Measurements from ENCODE around the gene ANXA11.
"Not testable (repeated sequence)": the region's sequence is repeated elsewhere in the genome, so short reads cannot be mapped to it uniquely, and the experiment has no call there.

The ANXA11 gene

DNA sequence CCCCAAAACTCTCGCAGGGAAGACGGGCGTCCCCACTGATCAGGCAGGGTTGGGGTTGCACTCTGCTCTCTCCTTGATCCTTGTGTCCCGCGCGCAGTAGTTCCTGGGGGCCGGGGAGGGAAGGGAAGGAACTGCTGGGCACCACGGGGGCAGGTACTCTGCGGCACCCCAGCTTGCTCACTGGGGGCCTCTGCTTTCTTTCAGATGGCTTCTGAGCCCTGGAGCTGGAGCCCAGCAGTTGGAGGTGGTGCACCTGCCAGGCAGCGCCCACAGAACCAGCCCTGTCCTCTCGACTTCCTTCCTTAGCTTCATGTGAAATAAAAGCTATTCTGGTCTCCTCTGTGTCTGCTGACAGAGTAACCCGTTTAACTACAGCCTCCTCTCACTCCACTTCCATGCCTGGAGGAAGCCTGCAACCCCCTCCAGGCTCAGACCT is 60.6 kb downstream of the ANXA11 start:
- no peak for DNase-seq

DNA sequence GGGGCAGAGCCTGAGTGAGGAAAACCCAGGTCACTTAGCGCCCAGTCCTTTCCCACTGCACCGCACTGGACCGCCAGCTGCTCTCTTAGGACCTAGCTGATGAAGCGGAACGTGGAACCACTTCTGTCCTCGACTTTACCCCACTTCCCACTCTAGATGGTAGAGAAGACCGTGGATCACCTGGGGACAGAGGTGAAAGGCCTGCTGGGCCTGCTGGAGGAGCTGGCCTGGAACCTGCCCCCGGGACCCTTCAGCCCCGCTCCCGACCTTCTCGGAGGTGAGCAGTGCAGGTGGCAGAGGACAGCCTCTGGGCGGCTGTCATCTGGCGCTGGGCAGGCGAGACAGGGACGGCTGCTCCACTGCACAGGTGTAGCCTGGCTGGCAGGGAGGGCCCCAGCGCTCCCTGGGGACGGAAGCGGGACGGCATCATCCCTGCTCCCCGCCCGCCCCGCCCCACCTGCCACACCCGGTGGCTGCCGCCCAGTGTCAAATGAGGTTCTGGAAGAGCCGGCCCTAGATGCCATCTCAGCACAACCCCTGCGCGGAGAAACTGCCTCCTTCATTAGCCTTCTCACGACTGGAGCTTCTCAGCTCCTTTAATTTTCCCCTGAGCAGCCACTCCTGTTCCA is 61.2 kb downstream of the ANXA11 start:
- peak in 1 of 4 experiments; percentile 12 for DNase-seq

DNA sequence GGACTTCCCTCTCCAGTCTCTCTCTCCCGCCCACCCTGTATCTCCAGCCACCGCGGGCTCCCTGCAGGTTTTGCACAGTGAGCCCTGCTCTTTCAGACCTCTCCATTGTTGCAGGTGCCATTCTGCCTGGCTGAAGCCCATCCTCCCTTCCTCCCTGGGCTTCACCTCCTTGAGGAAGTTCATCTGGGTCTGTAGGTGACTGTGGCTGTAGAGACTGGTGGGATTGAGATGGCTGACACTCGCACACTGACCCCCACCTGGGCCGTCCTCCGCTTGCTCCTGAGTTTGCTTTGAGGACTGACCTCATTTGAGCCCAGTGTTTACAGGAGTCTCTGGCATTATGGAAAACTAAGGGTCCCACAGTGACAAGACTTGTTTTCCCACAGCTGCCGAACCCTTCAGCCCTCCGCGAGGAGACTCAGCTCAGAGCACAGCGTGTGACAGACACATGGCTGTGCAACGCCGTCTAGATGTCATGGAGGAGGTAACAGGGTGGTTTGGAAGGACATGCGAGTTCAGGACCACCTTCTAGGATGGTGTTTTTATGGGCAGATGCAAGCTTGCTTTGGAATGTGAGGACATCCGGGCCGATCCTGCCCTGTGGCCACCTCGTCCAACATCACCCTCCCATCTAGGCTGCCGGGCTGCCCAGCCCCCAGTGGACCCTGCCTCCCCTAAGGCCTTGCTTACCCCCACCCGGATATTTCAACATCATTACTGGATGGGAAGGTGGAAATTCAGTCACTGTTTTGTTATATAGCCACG is 63.5 kb downstream of the ANXA11 start:
- no peak for DNase-seq

DNA sequence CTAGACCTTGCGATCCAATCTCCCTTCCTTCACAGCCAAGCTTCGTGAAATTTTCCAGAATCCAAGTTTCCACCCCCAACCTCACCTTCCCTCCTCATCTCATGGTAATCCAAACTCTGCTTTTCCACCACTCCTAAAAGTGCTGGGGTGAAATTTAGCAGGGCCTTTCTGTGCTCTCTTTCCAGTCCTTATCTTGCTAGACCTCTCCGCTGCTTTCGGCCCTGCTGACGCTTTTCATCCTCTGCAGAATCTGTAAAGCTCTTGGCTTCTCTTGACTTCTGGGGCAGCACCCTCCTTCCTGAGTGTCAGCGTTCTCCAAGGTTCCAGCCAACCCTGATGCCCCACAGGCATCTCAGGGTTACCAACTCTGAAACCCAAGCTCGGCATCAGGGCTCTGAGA is 65.1 kb downstream of the ANXA11 start:
- no peak for DNase-seq

DNA sequence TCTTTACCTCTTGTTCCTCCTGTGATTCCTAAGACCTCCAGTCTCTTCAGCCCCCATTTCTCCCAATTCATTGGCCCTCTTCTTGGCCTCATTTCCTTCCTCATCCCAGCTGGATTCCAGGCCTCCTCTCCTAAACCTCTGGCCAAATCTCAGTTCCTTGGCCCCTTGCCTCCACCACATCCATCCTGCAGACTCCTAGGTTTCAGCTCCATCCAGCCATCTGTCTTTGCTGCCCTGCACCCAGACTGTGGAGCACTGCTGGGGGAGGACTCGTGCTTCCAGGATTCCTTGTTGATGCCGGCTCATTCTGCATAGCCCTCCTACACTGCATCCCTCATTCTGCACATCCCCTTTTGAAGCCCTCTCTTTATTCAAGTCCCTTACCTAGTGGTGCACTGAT is 66.1 kb downstream of the ANXA11 start:
- DNase-seq: no peak

DNA sequence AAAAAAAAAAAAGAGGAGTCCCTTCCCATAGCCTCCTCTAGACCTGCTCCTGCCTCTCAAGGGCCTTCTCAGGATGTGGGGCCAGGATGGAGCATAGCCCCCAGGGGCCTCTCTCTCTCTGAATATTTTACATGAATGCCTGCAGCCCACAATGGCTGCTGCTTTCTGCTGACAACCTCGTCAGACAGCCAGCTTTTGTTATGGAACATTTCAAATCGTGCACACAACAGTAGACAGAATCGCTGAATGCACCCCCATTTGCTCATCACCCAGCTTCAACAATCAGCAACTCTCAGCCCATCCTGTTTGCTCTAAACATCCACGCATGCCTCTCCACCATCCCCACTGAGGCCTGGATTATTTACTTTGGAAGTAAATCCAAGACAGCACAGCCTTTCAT is 67.4 kb downstream of the ANXA11 start:
- no peak for DNase-seq

DNA sequence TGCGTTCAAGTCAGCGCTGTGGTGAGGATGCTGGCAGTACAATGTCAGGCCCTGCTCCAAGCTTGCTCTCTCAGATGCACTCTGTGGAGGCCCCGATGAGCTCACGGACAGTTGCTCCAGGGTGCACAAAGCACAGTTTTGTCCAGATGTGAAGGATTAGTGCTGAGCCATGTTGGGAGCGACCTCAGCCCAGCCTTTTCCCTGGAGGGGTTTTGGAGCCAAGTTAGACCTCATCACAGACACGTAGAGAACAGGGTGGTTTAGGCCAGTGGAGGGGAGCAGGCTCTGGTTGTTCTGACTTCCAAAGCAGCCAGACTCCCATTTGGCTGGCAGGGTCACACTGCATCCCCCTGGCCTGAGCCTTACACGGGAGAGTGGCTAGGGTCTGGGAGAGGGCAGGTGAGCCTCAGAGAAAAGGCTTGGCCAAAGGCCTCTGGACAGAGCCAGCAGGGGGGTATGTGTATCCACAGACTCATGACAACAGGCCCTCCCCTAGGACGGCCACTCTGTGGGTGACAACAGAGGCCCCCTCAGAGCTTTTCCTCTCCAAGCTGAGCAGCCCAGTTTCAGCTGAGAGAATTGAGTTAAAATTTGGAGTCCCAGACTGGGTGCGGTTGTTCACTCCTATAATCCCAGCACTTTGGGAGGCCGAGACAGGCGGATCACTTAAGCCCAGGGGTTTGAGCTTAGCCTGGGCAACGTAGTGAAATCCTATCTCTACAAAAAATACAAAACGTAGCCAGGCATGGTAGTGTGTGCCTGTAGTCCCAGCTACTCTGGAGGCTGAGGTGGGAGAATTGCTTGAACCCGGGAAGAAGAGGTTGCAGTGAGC is 68.1 kb downstream of the ANXA11 start:
- DNase-seq: no peak

DNA sequence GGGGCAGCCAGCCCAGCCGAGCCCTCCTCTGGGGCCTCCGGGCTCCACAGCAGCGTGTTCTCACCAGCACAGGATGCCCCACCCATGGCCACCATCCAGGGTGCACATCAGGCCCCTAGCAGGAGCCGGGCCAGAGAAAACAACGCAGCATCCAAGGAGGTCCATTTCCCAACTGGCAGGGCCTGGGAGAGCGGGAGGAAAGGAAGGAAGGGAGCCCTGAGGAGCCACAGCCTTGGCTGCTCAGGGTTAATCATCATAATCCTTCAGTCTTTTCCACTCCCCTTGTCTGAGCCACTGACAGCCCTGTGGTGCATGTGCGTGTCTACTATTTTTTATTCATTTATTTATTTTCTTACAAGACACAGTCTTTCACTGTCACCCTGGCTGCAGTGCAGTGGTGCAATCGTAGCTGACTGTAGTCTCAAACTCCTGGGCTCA is 69.2 kb downstream of the ANXA11 start:
- no peak for DNase-seq

DNA sequence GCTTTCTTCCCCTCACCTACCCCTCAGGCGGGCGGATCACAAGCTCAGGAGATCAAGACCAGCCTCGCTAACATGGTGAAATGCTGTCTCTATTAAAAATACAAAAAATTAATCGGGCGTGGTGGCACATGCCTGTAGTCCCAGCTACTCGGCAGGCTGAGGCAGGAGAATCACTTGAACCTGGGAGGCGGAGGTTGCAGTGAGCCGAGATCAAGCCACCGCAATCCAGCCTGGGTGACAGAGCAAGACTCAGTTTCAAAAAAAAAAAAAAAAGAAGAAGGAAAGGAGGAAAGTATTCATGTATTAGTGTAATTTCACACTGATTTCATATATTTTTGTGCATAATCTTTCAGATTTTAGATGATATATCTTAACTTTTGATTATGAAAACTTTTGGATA is 71.7 kb downstream of the ANXA11 start:
- DNase-seq: not testable (repeated sequence)

DNA sequence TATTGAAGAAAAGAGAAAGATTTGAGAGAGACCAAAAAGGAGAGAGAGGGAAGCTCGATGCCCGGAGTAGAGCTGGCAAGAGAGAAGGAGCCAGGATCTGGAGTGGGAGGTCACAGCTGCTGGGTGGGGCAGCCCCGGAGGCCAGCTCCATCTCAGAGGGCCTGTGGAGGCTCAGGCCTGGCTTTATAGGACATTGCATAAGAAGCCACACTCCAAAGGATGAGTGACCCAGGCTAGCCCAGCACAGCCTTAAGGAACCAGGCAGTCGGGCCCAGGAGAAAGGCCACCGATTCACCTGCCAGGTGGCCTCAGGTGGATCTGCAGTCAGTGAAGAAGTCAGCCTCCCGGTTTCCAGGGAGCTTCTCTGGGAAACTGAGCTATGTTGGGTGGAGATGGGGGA is 72.1 kb downstream of the ANXA11 start:
- no peak for DNase-seq

DNA sequence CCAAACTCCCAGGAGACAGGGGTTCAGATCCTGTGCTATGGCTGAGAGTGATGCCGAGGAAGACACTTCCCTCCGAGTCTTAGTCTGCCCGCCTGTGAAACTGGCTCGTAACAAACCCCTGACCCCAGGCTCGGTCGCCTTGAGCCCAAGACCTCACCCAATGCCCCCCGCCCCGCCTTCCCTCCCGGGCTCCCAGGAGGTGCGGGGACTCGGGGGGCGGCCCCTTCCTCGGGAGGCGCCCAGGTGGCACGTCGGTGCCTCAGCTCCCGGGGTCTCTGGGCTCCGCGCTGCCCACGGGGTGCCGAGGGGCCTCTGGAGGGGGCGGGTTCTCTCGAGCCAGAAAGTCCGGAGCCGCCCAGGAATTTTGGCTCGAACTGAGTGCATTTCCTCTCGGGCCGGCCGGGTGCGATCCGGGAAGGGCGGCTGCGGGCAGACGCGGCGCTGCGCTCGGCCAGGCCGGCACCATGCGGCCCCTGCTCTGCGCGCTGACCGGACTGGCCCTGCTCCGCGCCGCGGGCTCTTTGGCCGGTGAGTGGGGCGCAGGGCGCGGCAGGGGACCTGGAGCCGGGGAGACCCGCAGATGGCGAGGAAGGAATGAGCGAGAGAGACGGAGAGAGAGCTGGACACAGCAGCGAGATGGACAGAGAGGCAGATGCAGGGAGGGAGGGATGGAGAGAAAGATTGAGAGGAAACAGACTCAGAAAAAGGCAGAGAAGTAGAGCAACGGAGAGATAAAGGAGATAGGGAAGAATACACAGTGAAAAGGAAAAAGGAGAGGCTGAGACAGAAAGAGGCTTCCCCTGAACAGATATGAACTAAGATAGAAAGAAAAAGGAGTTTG is 72.8 kb downstream of the ANXA11 start, which contains the start of gene PLAC9:
TSS of gene PLAC9 (plus strand) at position 432 of the 841 bp plus-strand sequence. CDS start at position 465, 33 bp downstream.
- no peak for DNase-seq

DNA sequence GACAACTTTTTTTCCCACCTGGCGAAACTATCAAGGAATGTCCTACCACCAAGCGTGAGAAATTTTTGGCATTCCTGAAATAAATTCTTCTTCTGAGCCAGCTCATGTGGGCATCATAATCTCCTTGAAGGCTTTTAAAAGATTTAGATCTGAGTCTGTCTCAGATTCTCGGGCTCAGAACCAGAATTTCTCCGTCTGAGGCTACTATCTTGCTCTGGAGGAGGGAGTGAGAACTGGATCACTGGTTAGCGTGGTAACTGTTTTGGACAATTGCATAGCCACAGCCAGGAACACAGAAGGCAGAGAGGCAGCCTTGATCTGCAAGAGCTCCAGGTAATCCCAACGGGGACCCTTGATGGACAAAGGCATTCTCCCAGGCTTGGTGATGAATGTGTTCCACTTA is 73.8 kb downstream of the ANXA11 start:
- no peak for DNase-seq

DNA sequence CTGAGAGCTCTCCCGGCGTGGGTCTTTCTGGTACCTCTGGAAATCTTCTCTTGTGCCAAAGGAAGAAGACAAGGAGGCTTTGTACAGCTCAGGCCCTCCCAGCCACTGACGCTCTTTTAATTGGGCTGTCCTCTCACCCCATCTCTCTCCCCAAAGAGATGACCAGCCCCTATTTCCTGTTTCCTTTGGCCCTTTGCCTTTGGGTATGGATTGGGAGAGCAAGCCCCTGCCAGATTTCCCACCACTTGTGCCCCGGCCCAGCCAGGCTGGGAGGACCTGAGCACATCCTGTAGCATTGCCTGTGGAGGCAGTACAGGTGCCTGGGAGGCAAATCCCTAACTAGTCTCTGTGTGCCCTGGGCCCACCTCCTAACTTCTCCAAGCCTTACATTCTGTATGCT is 78.5 kb downstream of the ANXA11 start:
- no peak for DNase-seq

DNA sequence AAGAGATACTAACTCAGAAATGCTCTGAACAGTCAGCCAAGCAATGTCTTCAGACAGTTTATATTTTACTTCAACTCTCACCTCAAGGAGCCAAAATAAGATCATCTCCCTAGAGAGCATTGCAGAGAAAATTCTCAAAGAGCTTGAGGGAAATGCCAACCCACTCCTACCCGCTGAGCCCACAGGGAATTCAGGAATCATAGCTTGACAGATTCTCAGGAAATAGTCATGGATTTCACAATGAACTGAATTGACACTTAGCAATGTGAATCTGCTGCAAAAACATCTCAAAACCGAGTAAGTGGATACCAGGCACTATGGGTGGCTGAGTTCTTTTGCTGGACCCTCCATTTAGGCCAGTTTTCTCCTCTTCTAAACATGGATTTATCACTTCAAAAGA is 82.6 kb downstream of the ANXA11 start:
- DNase-seq: no peak

DNA sequence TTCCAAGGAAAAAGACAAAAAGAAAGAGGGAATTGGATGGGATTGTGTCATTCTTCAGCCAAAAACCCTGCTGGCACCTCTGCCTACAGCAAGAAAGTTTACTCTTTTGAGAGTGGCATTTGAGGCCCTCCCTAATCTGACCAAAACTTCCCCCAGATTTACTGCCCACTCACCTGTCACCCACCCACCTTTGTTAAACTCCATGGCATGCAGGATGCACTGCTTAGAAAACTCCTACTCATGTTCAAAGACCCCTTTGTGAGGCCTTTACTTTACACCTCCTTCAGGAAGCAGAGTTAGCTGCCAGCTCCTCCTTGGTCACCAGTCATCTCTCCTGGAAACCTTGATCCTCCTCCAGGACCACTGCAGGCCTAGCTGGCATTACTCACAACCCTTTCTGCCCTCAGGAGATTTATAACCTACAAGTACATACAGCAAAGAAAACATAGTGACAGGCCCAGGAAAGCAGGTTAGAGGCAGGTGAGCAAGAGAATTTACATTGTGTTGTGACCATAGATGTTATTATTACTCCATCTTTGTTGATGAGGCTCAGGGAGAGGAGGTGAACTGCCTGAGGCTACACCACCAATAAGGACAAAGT is 83.1 kb downstream of the ANXA11 start:
- no peak for DNase-seq

DNA sequence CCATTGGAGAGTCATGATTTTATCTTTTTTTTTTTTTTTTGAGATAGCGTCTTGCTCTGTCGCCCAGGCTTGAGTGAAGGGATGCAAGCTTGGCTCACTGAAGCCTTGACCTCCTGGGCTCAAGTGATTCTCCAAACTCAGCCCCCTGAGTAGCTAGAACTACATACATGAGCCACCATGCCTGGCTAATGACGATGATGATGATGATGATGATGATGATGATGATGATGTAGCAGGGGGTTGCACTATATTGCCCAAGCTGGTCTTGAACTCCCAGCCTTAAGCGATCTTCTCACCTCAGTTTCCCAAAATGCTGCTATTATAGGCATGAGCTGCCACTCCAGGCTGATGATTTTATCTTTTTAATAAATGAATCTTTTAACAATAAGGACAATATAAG is 86.7 kb downstream of the ANXA11 start:
- DNase-seq: no peak

DNA sequence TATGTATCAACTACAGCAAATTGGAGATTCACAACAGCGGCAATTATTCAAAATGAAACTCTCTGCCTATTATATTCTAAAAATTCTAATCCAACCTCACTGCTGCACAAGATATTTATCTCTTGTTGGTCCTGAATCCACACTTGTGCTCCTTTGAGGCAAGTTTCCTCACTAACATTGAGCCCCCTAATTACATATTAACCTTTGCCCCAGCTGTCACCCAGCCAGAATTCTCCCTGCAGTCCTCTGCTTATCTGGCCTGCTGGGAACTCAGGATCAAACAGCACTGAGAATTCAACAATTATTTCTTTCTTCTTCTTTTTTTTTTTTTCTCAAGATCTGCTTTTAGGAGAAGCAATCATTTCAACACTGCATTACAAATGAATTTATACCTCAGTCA is 94.4 kb downstream of the ANXA11 start:
- no peak for DNase-seq

DNA sequence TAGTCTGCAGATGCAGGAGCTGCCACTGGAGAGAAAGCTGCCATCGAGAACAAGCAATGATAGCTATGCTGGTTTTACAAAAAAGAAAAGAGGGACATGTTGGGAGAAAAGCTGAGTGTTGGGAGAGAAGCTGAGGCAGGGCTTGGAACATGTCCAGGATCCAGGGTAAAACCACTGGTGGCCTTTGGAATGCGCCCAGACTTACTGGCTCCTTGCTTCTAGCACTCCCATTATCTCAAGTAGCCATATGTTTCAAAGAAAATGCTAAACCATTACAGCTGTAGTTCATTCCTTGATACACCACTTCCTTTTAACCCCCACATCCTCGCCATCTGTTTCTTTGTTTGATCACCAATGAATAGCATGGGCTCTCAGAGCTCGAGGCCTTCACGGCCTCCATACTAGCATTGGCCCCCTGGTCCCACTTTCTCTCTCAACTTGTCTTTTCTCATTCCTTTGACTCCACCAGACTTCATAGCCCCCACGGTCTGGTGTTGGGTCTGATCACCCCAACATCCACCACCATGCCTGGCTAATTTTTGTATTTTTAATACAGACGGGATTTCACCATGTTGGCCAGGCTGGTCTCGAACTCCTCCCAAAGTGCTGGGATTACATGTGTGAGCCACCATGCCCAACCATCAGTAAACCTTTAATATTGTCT is 96.6 kb downstream of the ANXA11 start:
- no peak for DNase-seq

DNA sequence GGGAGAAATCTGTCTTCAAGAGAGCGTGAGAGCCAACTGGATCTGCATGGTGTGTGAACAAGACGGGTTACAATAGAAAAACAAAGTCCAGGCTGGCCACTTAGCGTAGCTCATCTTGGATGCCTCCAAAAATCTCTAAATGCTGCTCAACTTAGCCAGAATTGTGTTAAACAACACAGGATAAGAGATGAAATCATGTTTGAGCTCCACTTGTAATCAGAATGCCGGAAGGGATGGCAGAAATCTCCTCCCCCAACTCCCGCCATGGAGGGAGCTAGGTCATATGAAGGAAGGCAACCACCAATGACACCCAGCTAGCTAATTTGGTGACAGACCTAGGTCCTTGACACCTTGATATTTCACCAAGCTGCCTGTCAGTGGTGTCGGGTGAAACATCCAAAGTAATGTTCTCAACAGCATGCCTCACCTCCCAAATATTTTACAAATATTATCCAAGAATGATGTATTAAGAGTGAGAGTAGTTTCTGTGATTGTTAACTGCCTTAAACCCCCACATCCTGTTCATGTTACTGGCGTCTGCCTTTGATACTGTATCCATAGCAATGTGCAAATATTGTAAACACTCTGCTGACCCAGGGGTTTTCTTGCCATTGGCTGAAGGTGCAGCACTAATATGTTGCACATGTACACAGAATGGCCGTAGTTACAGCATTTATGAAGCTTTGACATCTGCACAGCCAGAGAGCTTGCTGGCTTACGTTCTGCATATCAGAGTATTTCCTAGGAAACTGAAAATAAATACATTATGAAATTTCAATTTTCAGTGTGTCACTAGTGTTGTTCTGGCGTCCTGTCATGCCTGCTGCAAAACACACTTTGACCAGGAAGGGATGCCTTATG is 101.0 kb downstream of the ANXA11 start:
- DNase-seq: no peak
